ENCODE measurements around the gene STK39.
A peak's percentile ranks its signal among the peaks of the same experiment; 100 is the strongest.

Gene STK39

GRCh38 chr2:168146892-168147810 lies 100.2 kb downstream of the STK39 start:
- H3K27ac ChIP-seq (replicated peaks), result no peak overlapping the region
- H3K4me3 ChIP-seq (replicated peaks; ENCODE audit: insufficient read depth, low read length), result no peak overlapping the region
- TF ChIP-seq CTCF (IDR thresholded peaks at IDR 0.05; ENCODE audit: insufficient read depth, low read length), result no peak
- TF ChIP-seq GABPA (IDR thresholded peaks at IDR 0.05; ENCODE audit: low read depth), result no peak
- no peak for TF ChIP-seq SPI1 (IDR thresholded peaks at IDR 0.05; ENCODE audit: borderline replicate concordance, low read depth)
- no peak for TF ChIP-seq POLR2AphosphoS5 (IDR thresholded peaks at IDR 0.05; ENCODE audit: low read depth)
- TF ChIP-seq, protein P1, sequence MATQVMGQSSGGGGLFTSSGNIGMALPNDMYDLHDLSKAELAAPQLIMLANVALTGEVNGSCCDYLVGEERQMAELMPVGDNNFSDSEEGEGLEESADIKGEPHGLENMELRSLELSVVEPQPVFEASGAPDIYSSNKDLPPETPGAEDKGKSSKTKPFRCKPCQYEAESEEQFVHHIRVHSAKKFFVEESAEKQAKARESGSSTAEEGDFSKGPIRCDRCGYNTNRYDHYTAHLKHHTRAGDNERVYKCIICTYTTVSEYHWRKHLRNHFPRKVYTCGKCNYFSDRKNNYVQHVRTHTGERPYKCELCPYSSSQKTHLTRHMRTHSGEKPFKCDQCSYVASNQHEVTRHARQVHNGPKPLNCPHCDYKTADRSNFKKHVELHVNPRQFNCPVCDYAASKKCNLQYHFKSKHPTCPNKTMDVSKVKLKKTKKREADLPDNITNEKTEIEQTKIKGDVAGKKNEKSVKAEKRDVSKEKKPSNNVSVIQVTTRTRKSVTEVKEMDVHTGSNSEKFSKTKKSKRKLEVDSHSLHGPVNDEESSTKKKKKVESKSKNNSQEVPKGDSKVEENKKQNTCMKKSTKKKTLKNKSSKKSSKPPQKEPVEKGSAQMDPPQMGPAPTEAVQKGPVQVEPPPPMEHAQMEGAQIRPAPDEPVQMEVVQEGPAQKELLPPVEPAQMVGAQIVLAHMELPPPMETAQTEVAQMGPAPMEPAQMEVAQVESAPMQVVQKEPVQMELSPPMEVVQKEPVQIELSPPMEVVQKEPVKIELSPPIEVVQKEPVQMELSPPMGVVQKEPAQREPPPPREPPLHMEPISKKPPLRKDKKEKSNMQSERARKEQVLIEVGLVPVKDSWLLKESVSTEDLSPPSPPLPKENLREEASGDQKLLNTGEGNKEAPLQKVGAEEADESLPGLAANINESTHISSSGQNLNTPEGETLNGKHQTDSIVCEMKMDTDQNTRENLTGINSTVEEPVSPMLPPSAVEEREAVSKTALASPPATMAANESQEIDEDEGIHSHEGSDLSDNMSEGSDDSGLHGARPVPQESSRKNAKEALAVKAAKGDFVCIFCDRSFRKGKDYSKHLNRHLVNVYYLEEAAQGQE (IDR thresholded peaks at IDR 0.05; ENCODE audit: insufficient replicate concordance, low read depth), result no peak
- no peaks in the 10 kb centered on the region for H3K27me3 ChIP-seq (ENCODE audit: insufficient read depth, poor library complexity, severe bottlenecking)
- peak in 1 of 2 experiments; percentile 12 for DNase-seq (ENCODE audit: low read depth in 1 of 2, low spot score in 1 of 2)

DNA sequence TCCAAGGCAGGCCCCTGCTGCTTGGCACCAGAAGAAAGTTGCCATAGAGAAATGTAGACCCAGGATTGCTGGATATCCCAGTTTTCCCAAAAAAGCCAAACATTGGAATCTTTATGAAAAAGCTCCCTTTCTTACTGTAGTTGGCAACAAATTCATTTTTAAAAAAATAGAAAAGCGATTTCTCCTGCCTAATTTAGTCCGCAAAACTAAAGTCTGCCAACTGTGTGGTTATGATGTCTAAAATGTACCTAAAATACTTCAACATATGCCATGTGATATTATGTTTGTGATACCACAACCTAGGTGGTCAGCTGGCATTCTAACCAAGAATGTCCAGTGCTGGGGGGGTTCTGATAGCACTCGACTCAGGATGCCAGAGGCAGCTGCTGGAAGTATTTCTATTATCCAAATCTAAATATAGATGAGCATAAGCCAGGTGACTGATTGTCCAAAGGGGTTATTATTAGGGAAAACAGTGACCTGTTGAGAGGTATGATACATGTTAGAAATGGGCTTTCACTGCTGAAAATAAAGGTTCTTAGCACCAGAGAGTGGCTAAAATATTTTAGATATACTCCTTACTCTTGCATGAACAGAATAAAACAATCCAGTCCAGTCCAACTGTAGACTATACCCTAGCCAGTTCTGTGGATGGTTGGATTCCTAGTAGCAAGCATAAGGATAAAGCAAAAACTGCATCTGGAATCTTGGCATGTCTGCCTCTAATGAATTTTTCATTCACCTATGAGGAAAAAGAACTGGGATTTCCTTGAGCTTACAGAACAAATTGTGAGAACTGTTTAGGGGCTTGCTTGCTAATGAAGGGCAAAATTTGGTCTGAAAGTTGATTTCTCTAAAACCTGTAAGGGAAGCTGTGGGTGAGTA lies 101.7 kb downstream of the STK39 start:
- H3K27ac ChIP-seq (replicated peaks), result no peak overlapping the region
- no peaks in the 10 kb centered on the region for H3K27me3 ChIP-seq (ENCODE audit: insufficient read depth, poor library complexity, severe bottlenecking)
- DNase-seq (ENCODE audit: low read depth in 1 of 2, low spot score in 1 of 2), result no peak
- TF ChIP-seq GABPA (IDR thresholded peaks at IDR 0.05; ENCODE audit: low read depth) (no peak), POLR2AphosphoS5 (IDR thresholded peaks at IDR 0.05; ENCODE audit: low read depth) (no peak)
- no peak overlapping the region for H3K4me3 ChIP-seq (replicated peaks; ENCODE audit: insufficient read depth, low read length)

DNA sequence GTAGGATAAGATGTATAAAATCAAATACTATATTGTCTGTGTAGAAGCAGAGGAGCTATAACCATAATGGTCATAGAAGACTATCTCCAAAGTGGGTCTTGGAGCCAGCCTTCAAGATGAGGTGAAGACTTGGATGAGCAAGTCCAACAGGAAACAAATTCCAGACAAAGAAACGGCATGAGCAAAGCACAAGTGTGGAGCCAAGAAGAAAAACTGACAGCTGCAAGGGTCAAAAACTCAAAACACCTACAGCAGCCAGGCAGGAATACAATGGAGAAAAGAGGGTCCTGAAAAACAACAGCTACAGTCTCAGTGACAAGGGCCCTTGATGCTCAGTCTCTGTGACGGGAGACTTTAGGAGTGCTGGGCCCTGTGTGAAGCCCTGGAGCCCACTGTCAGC lies 102.4 kb downstream of the STK39 start:
- TF ChIP-seq SPI1 (IDR thresholded peaks at IDR 0.05; ENCODE audit: borderline replicate concordance, low read depth), result no peak
- H3K27ac ChIP-seq (replicated peaks), result no peak overlapping the region
- H3K27me3 ChIP-seq (ENCODE audit: insufficient read depth, poor library complexity, severe bottlenecking), result no peaks in the 10 kb centered on the region
- no peak for DNase-seq (ENCODE audit: low read depth in 1 of 2, low spot score in 1 of 2)
- no peak overlapping the region for H3K4me3 ChIP-seq (replicated peaks; ENCODE audit: insufficient read depth, low read length)

GRCh38 chr2:168143813-168144212 lies 103.6 kb downstream of the STK39 start:
- Histone ChIP-seq H3K4me3 (replicated peaks; ENCODE audit: insufficient read depth, low read length) (no peak overlapping the region), H3K27me3 (ENCODE audit: insufficient read depth, poor library complexity, severe bottlenecking) (no peaks in the 10 kb centered on the region), H3K27ac (replicated peaks) (no peak overlapping the region)
- TF ChIP-seq, protein P1 (IDR thresholded peaks at IDR 0.05; ENCODE audit: insufficient replicate concordance, low read depth), result no peak
- TF ChIP-seq GABPA (IDR thresholded peaks at IDR 0.05; ENCODE audit: low read depth) (no peak), SPI1 (IDR thresholded peaks at IDR 0.05; ENCODE audit: borderline replicate concordance, low read depth) (no peak), POLR2AphosphoS5 (IDR thresholded peaks at IDR 0.05; ENCODE audit: low read depth) (no peak), CTCF (IDR thresholded peaks at IDR 0.05; ENCODE audit: insufficient read depth, low read length) (no peak)
- no peak for DNase-seq (ENCODE audit: low read depth in 1 of 2, low spot score in 1 of 2)

Measured in HL-60 (cell line).